ENCODE data around the gene CFTR. TPM values are rescaled to one million over a fixed set of nuclear protein-coding genes. Genes with fewer than 3 reads are reported as not detected.

Gene CFTR
- total and polyA plus RNA-seq, 2 of the 4 experiments (the other 2 are of a cell fraction): 0.18 to 0.21 TPM

DNA sequence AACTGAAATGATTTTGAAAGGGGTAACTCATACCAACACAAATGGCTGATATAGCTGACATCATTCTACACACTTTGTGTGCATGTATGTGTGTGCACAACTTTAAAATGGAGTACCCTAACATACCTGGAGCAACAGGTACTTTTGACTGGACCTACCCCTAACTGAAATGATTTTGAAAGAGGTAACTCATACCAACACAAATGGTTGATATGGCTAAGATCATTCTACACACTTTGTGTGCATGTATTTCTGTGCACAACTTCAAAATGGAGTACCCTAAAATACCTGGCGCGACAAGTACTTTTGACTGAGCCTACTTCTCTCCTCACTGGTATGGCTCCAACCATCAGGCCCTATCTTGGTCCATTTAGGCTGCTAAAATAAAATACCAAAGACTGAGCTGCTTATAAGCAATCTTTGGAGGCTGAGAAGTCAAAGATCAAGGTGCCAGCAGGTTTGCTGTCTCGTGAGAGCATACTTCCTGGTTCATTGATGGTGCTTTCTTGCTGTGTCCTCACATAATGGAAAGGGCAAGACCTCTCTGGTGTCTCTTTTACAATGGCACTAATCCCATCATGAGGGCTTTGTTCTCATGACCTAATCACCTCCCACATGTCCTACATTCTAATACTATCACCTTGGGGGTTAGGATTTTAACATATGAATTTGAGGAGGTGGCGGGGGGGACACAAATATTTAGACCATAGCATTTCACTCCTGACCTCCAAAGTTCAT lies 173.3 kb downstream of the CFTR start:
- Histone ChIP-seq H3K4ac (ENCODE audit: low read depth, low read length) (no peak overlapping the region), H3K23ac (ENCODE audit: low read depth, low read length) (no peak overlapping the region), H4K5ac (ENCODE audit: low read depth, low read length) (no peak overlapping the region), H2BK5ac (ENCODE audit: low read depth, low read length, poor library complexity, severe bottlenecking) (no peak overlapping the region), H3K36me3 (ENCODE audit: control insufficient read depth, insufficient read depth, low read length) (no peaks in the 10 kb centered on the region; the same call in 1 of the 2 replicates), H3K9ac (ENCODE audit: low read depth, low read length) (no peak overlapping the region), H3K9me1 (ENCODE audit: insufficient read depth, low read length) (no peaks in the 10 kb centered on the region), H3K4me3 (ENCODE audit: insufficient read depth, low read depth, low read length) (no peak overlapping the region), H2BK120ac (ENCODE audit: low read depth, low read length) (no peak overlapping the region), H3K56ac (ENCODE audit: extremely low read depth, insufficient read depth, low read length) (no peak overlapping the region), H3K27ac (ENCODE audit: insufficient read depth, low read length) (no peak overlapping the region), H4K91ac (ENCODE audit: insufficient read depth, low read depth, low read length) (no peak overlapping the region), H3K4me1 (ENCODE audit: control insufficient read depth, insufficient read depth, low read length) (peaks cover 2% of the 10 kb centered on the region; the same call in 1 of the 2 replicates), H3K79me1 (ENCODE audit: low read depth in 1 of 2, low read length in 2 of 2) (no peaks in the 10 kb centered on the region), H3K4me2 (ENCODE audit: low read depth, low read length) (no peak overlapping the region), H3K18ac (ENCODE audit: low read depth, low read length) (no peak overlapping the region), H4K8ac (ENCODE audit: low read depth in 2 of 2, low read length in 2 of 2) (no peak overlapping the region), H2AK5ac (ENCODE audit: low read depth, low read length) (no peak overlapping the region), H2BK20ac (ENCODE audit: low read depth, low read length) (no peak overlapping the region), H4K20me1 (ENCODE audit: insufficient read depth, low read length) (no peaks in the 10 kb centered on the region), H2AK9ac (replicated peaks; ENCODE audit: low read depth, low read length, poor library complexity) (no peak overlapping the region), H2AFZ (replicated peaks; ENCODE audit: low read length, poor library complexity) (no peak overlapping the region), H3K9me3 (ENCODE audit: control insufficient read depth, insufficient read depth, low read length) (no peaks in the 10 kb centered on the region), H3K27me3 (ENCODE audit: control insufficient read depth, insufficient read depth, low read length) (no peaks in the 10 kb centered on the region), H3K14ac (replicated peaks; ENCODE audit: low read depth, low read length) (no peak overlapping the region), H2BK15ac (ENCODE audit: low read depth, low read length) (no peak overlapping the region)
- dilution Hi-C loops (cut with HindIII; ENCODE audit: low sequenced_read_pairs, unreplicated experiment): no loop called here
- in situ Hi-C loops (cut with MboI; ENCODE audit: low sequenced_read_pairs): no loop called here
- no peak for DNase-seq
- no CpG with 5 or more reads among the region's 4 CpGs for WGBS, 2 experiments (ENCODE audit: extremely low coverage in 2 of 2, insufficient read length in 1 of 2)
- BruUV-seq (replicated peaks): no TSS peak
- no peak for ATAC-seq (ENCODE audit: low read depth)
- POLR2A ChIA-PET (ENCODE audit: unreplicated experiment): no interaction called here
- intact Hi-C loops (cut with micrococcal nuclease): no loop called here
- TF ChIP-seq NFE2L2 (IDR thresholded peaks at IDR 0.05; ENCODE audit: low read depth, low read length): no peak
- no peak for TF ChIP-seq MAZ (IDR thresholded peaks at IDR 0.05; ENCODE audit: borderline replicate concordance, low read depth, low read length)
- no peak for TF ChIP-seq RFX5 (IDR thresholded peaks at IDR 0.05; ENCODE audit: low read depth, low read length)
- TF ChIP-seq USF2 (IDR thresholded peaks at IDR 0.05; ENCODE audit: low read depth, low read length): no peak
- TF ChIP-seq RAD21 (IDR thresholded peaks at IDR 0.05; ENCODE audit: low read length): no peak
- TF ChIP-seq SMC3 (IDR thresholded peaks at IDR 0.05; ENCODE audit: low read depth, low read length): no peak
- TF ChIP-seq MXI1 (IDR thresholded peaks at IDR 0.05; ENCODE audit: borderline replicate concordance, low read depth, low read length): no peak
- TF ChIP-seq POLR2A (IDR thresholded peaks at IDR 0.05; ENCODE audit: low read depth, low read length): no peak
- no peak for TF ChIP-seq CHD1 (IDR thresholded peaks at IDR 0.05; ENCODE audit: low read depth, low read length)
- TF ChIP-seq ELK1 (IDR thresholded peaks at IDR 0.05; ENCODE audit: borderline replicate concordance, low read depth, low read length): no peak
- TF ChIP-seq FOS (IDR thresholded peaks at IDR 0.05; ENCODE audit: low read depth, low read length): no peak
- no peak for TF ChIP-seq RCOR1 (IDR thresholded peaks at IDR 0.05; ENCODE audit: insufficient replicate concordance, low read length)
- CTCF ChIA-PET: no interaction called here
